Progenitor cell of endocrine pancreas (in vitro differentiated cells): ENCODE data around the gene SKI. TPM values are rescaled to one million over a fixed set of nuclear protein-coding genes. Genes with fewer than 3 reads are reported as not detected.

Source experiments
- DNase-seq: peaks from one replicate; pipeline ENCODE4 v3.0.0; 2021; ENCODE audit warnings: low spot score; ENCODE audit not compliant: unreplicated experiment
- H3K27ac Mint-ChIP-seq: 2 replicates; pipeline ENCODE4 v1.8.0; 2021; ENCODE audit warnings: mild to moderate bottlenecking, moderate library complexity, mixed read lengths
- H3K27me3 Mint-ChIP-seq: 2 replicates; pipeline ENCODE4 v1.8.0; 2021; ENCODE audit warnings: mixed read lengths
- H3K36me3 Mint-ChIP-seq: 2 replicates; pipeline ENCODE4 v1.8.0; 2022; ENCODE audit warnings: mixed read lengths; ENCODE audit not compliant: insufficient read depth
- H3K4me1 Mint-ChIP-seq: 2 replicates; pipeline ENCODE4 v1.8.0; 2021; ENCODE audit warnings: low read depth, mixed read lengths
- H3K4me3 Mint-ChIP-seq: 2 replicates; pipeline ENCODE4 v1.8.0; 2021; ENCODE audit warnings: low read depth, mild to moderate bottlenecking, moderate library complexity, mixed read lengths
- H3K9me3 Mint-ChIP-seq: 2 replicates; pipeline ENCODE4 v1.8.0; 2021; ENCODE audit warnings: low read depth, mixed read lengths
- total RNA-seq: library from RNA; stranded (reverse); gene quantifications from 2 replicates; pipeline ENCODE4 v1.2.1, GENCODE V29; 2021
- TF ChIP-seq, protein P1 (sequence below): fragments of 200-600 bp; sonication (generic); IDR thresholded peaks from one replicate; pipeline ENCODE4 v1.5.0; 2021; ENCODE audit warnings: antibody characterized with exemption, mild to moderate bottlenecking; ENCODE audit not compliant: unreplicated experiment

The SKI gene
- total RNA-seq, 1 donor from 2014 or later: 56.2 TPM

GRCh38 chr1:2343023-2343935 lies 115.2 kb downstream of the SKI start:
- TF ChIP-seq, protein P1, sequence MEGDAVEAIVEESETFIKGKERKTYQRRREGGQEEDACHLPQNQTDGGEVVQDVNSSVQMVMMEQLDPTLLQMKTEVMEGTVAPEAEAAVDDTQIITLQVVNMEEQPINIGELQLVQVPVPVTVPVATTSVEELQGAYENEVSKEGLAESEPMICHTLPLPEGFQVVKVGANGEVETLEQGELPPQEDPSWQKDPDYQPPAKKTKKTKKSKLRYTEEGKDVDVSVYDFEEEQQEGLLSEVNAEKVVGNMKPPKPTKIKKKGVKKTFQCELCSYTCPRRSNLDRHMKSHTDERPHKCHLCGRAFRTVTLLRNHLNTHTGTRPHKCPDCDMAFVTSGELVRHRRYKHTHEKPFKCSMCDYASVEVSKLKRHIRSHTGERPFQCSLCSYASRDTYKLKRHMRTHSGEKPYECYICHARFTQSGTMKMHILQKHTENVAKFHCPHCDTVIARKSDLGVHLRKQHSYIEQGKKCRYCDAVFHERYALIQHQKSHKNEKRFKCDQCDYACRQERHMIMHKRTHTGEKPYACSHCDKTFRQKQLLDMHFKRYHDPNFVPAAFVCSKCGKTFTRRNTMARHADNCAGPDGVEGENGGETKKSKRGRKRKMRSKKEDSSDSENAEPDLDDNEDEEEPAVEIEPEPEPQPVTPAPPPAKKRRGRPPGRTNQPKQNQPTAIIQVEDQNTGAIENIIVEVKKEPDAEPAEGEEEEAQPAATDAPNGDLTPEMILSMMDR: no peak
- Mint-ChIP-seq H3K27me3 (no peaks in the 10 kb centered on the region), H3K4me1 (no peaks in the 10 kb centered on the region), H3K9me3 (no peaks in the 10 kb centered on the region), H3K36me3 (no peaks in the 10 kb centered on the region), H3K27ac (no peak overlapping the region), H3K4me3 (no peak overlapping the region)
- no peak for DNase-seq

DNA sequence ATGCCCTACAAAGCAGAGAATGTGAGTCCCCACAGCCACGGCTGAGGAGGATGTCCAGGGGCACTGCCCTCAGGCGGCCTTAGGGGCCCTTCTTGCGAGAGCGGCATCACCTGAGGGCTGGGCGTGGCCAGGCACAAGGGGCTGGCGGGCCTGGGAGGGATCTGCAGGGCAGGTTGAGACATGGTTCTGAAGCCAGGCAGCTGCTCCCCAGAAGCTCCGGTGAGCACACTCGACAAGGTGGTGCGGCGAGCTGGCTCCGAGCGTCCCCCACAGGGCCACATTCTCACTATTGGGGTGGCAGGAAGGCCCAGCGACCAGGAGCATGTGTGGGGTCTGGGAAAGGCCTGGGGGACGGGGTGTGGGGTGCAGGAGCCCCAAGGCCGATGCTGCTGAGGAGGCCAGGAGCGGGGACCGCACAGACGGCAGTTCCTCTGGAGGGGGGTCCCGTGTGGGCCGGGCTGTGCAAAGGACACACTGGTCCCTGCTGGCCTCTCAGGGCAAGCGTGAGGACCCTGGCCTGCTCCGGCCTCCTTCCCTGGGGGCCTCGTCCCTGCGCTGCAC lies 116.1 kb downstream of the SKI start:
- no peaks in the 10 kb centered on the region for H3K36me3 Mint-ChIP-seq
- H3K4me3 Mint-ChIP-seq: no peak overlapping the region
- H3K27me3 Mint-ChIP-seq: no peaks in the 10 kb centered on the region
- no peaks in the 10 kb centered on the region for H3K4me1 Mint-ChIP-seq
- H3K9me3 Mint-ChIP-seq: no peaks in the 10 kb centered on the region
- DNase-seq: no peak
- no peak overlapping the region for H3K27ac Mint-ChIP-seq
- TF ChIP-seq, protein P1: no peak

GRCh38 chr1:2344744-2345296 lies 116.7 kb downstream of the SKI start:
- H3K27ac Mint-ChIP-seq: no peak overlapping the region
- DNase-seq: no peak
- no peaks in the 10 kb centered on the region for H3K9me3 Mint-ChIP-seq
- peaks cover 5% of the 10 kb centered on the region for H3K27me3 Mint-ChIP-seq
- TF ChIP-seq, protein P1: no peak
- no peaks in the 10 kb centered on the region for H3K36me3 Mint-ChIP-seq
- no peak overlapping the region for H3K4me3 Mint-ChIP-seq
- no peaks in the 10 kb centered on the region for H3K4me1 Mint-ChIP-seq

- Mint-ChIP-seq H3K27me3 (peaks cover 5% of the 10 kb centered on the region), H3K9me3 (no peaks in the 10 kb centered on the region), H3K4me3 (no peak overlapping the region), H3K4me1 (no peaks in the 10 kb centered on the region), H3K27ac (no peak overlapping the region), H3K36me3 (no peaks in the 10 kb centered on the region)
- DNase-seq: no peak
- TF ChIP-seq, protein P1: no peak
Measured at GRCh38 chr1:2345297-2346075, 117.4 kb downstream of the SKI start.
